GM06990 (cell line): Measurements from ENCODE around the gene SDR9C7.
"Not testable (repeated sequence)": the region's sequence is repeated elsewhere in the genome, so short reads cannot be mapped to it uniquely, and the experiment has no call there.

Experiments
- DNase-seq: peaks from one replicate; pipeline ENCODE4 v3.0.0-alpha.2; 2011; ENCODE audit not compliant: insufficient read length; ENCODE audit errors: extremely low read depth
- H3K27me3 ChIP-seq: replicated peaks from 2 replicates; pipeline ENCODE4 v1.6.0; 2011; ENCODE audit warnings: low read length; ENCODE audit not compliant: control insufficient read depth, insufficient read depth
- H3K36me3 ChIP-seq: 2 replicates; pipeline ENCODE4 v1.5.1; 2011; ENCODE audit warnings: low read length; ENCODE audit not compliant: control insufficient read depth, insufficient read depth
- H3K4me3 ChIP-seq: replicated peaks from 2 replicates; pipeline ENCODE4 v1.5.1; 2011; ENCODE audit warnings: low read depth, mild to moderate bottlenecking, control low read depth, low read length
- TF ChIP-seq, protein P1 (sequence below): IDR thresholded peaks from 2 replicates; pipeline ENCODE4 v1.5.1; 2011; ENCODE audit warnings: low read length, control low read depth, mild to moderate bottlenecking, inconsistent platforms; ENCODE audit not compliant: insufficient read depth, poor library complexity, severe bottlenecking

SDR9C7 gene

DNA sequence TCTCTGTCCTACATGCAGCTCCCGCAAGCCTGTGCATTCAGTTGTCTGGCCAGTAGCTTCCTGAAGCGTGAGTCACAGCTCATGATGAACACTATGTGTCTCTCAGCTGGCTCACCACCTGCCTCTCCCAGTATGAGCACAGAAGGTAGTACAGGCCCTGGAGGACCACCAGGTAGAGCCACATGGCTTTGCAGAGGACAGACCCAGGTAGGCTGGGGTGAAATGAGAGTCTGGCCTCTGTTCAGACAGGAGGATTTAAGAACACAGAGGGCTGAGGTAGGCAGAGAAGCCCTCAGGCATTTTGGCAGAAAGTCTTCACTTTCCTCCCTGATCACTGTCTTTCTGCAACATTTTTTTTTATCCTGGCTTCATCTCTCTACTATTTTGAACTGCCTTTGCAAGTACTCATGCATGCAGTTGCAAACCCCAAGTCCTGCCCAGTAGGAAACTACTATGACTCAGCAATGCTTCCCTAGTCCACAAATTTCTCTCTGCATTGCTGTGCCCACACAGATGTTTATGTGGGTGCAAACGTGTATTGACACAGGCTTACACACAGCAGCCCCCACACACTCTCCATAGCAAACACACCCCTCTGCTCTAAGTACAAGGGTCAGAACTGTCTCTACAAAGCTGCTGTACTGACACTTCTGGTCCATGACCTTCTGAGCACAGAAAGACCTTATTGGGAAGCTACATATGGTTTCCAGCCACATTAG, 7.2 kb upstream of the SDR9C7 start:
- Histone ChIP-seq H3K27me3 (no peaks in the 10 kb centered on the region; the same call in 1 of the 2 replicates), H3K36me3 (no peaks in the 10 kb centered on the region), H3K4me3 (no peak overlapping the region)
- DNase-seq: no peak
- TF ChIP-seq, protein P1, sequence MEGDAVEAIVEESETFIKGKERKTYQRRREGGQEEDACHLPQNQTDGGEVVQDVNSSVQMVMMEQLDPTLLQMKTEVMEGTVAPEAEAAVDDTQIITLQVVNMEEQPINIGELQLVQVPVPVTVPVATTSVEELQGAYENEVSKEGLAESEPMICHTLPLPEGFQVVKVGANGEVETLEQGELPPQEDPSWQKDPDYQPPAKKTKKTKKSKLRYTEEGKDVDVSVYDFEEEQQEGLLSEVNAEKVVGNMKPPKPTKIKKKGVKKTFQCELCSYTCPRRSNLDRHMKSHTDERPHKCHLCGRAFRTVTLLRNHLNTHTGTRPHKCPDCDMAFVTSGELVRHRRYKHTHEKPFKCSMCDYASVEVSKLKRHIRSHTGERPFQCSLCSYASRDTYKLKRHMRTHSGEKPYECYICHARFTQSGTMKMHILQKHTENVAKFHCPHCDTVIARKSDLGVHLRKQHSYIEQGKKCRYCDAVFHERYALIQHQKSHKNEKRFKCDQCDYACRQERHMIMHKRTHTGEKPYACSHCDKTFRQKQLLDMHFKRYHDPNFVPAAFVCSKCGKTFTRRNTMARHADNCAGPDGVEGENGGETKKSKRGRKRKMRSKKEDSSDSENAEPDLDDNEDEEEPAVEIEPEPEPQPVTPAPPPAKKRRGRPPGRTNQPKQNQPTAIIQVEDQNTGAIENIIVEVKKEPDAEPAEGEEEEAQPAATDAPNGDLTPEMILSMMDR: no peak

DNA sequence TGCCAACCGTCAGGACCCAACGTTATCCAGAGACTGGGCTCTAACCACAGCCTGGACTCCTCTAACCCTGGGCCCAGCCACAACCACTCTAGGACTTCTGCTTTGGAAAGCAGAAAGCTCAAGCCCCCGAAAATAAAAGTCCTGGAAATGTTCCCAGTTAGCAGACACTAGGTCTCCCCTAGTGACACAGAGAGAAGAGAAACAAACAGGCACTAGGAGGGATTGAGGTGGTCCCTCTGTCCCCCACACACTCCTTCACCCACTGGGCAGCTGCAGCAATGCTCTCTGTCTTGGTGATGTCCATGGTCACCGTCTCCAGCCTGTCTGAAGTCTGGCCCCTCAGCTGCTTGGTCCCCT, 6.7 kb upstream of the SDR9C7 start:
- not testable (repeated sequence) for H3K27me3 ChIP-seq, H3K4me3 ChIP-seq, DNase-seq, H3K36me3 ChIP-seq

DNA sequence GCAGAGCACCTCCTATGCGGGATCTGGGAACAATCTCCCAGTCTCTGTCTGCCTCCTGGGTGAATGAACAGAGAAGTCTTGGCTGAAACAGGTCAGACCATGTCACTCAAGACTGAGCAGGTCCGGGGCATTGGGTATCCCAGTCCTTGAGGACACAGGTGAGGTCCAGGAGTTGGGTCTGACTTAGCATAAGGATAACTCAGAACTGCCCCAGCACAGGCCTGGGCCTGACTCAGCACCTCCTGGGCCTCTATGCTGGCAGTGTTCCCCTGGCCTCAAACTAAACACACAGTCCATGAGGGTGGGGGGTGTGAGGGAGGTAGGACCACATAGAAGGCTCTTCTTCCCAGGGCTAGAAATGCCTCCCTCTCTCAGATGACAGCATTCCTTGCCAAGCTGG, 1.5 kb upstream of the SDR9C7 start:
- TF ChIP-seq, protein P1: no peak
- no peak for DNase-seq
- Histone ChIP-seq H3K27me3 (no peaks in the 10 kb centered on the region; the same call in 1 of the 2 replicates), H3K36me3 (no peaks in the 10 kb centered on the region), H3K4me3 (no peak overlapping the region)

DNA sequence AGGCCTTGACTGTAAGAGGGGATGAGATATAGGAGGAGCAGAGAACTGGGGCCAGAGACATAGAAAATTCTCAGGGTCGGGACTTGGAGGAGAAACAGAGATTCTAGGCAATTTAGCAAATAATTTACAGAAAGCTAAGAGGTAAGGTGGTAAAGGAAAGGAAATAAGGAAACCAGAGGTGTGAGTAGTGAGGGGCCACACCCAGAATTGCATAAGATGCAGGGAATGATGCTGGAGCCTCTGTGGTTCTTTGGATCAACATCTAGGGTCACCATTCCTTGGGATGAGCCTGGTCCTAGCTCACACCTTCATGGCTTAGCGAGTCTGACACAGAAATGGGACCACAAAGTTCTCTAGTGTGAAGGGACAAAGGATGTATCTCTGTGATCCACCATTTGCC, 949 bp upstream of the SDR9C7 start:
- TF ChIP-seq, protein P1: no peak
- H3K4me3 ChIP-seq: no peak overlapping the region
- DNase-seq: no peak
- no peaks in the 10 kb centered on the region for H3K36me3 ChIP-seq
- no peaks in the 10 kb centered on the region; the same call in 1 of the 2 replicates for H3K27me3 ChIP-seq

DNA sequence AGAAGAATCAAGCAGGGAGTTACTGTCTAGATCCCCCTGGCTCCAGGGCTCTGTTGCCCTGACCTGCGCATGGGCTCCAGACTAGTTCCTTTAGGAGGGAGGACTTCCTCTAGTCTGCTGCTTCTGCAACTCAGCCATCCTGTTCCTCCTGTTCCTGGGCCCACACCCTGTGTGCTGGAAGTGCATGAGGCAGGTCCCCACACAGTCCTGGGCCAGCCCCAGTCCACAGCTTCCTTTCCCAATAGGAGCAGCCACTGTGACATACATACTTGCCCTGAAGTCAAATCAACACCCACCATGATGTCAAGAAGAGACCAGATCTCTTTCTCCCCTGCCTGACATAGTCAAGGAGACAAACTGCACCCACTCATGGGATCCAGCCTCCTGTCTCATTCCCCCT, 1.3 kb downstream of the SDR9C7 start:
- H3K4me3 ChIP-seq: no peak overlapping the region
- no peak for DNase-seq
- TF ChIP-seq, protein P1: no peak
- no peaks in the 10 kb centered on the region for H3K36me3 ChIP-seq
- H3K27me3 ChIP-seq: no peaks in the 10 kb centered on the region; the same call in 1 of the 2 replicates

DNA sequence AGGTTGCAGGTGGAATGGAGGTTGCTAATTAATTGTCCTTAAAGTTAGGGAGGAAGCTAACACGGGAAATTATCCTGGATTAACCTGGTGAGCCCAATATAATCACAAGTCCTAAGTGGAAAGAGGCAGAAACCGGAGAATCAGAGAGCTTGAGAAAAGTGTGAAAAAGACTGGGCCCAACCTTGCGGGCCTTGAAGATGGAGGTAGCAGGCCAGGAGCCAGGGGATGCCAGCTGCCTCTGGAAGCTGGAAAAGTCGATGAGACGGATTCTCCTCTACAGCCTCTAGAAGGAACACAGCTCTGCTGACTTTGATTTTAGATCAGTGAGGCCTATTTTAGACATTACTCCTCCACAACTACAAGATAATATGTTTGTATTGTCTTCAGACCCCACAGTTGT, 2.1 kb downstream of the SDR9C7 start:
- Histone ChIP-seq H3K27me3 (no peaks in the 10 kb centered on the region), H3K4me3 (no peak overlapping the region), H3K36me3 (no peaks in the 10 kb centered on the region)
- DNase-seq: no peak
- TF ChIP-seq, protein P1: no peak
